SJCRH30 (cell line): ENCODE measurements around the gene CD38. TPM values are rescaled to one million over a fixed set of nuclear protein-coding genes. Genes with fewer than 3 reads are reported as not detected.
A peak's percentile ranks its signal among the peaks of the same experiment; 100 is the strongest.
"Not testable (repeated sequence)": the region's sequence is repeated elsewhere in the genome, so short reads cannot be mapped to it uniquely, and the experiment has no call there.

Experiments used
- DNase-seq, 2 experiments: peaks; one replicate each; pipeline ENCODE4 v3.0.0-alpha.2; 2015 to 2020
- H3K27ac ChIP-seq: fragments of 250-450 bp; sonication (Bioruptor Pico); 2 replicates; pipeline ENCODE4 v1.5.1; 2020; ENCODE audit warnings: mild to moderate bottlenecking, moderate library complexity
- H3K27me3 ChIP-seq: fragments of 250-450 bp; sonication (Bioruptor Pico); 2 replicates; pipeline ENCODE4 v1.5.1; 2020; ENCODE audit warnings: mild to moderate bottlenecking, moderate library complexity
- H3K36me3 ChIP-seq: fragments of 250-450 bp; sonication (Bioruptor Pico); 2 replicates; pipeline ENCODE4 v1.5.1; 2020; ENCODE audit warnings: mild to moderate bottlenecking, moderate library complexity
- H3K4me1 ChIP-seq: fragments of 250-450 bp; sonication (Bioruptor Pico); 2 replicates; pipeline ENCODE4 v1.5.1; 2020; ENCODE audit warnings: mild to moderate bottlenecking, moderate library complexity
- H3K4me3 ChIP-seq: fragments of 250-450 bp; sonication (Bioruptor Pico); 2 replicates; pipeline ENCODE4 v1.5.1; 2020; ENCODE audit warnings: mild to moderate bottlenecking, moderate library complexity
- H3K9me3 ChIP-seq: fragments of 250-450 bp; sonication (Bioruptor Pico); replicated peaks from 2 replicates; pipeline ENCODE4 v1.5.1; 2020; ENCODE audit warnings: mild to moderate bottlenecking, moderate library complexity
- total RNA-seq: library from RNA; depleted of rRNA; stranded (reverse); fragments of >200 nt; shearing (Covaris generic); gene quantifications from 2 replicates; pipeline ENCODE4 v1.2.3, GENCODE V29; 2014; rRNA removed

The CD38 gene
- 0.03 and 0.06 TPM in 2 replicates for total RNA-seq

GRCh38 chr4:15778289-15779241 is at the start of gene CD38:
CD38 (plus strand) TSS chr4:15778328; CDS start chr4:15778415, 87 bp downstream.
- Histone ChIP-seq H3K4me1 (no peaks in the 10 kb centered on the region), H3K4me3 (peak within 1 kb of the TSS; percentile 14), H3K36me3 (no peaks in the 10 kb centered on the region), H3K27me3 (no peaks in the 10 kb centered on the region; the same call in 1 of the 2 replicates), H3K9me3 (no peaks in the 10 kb centered on the region), H3K27ac (no peak within 1 kb of the TSS)
- DNase-seq, result no peak

GRCh38 chr4:15729910-15730533 is 48.1 kb upstream of the CD38 start:
- Histone ChIP-seq H3K4me3 (no peak overlapping the region), H3K4me1 (no peaks in the 10 kb centered on the region), H3K27ac (no peak overlapping the region), H3K9me3 (no peaks in the 10 kb centered on the region), H3K27me3 (no peaks in the 10 kb centered on the region), H3K36me3 (no peaks in the 10 kb centered on the region)
- DNase-seq, result peak in 1 of 2 experiments; percentile 77

DNA sequence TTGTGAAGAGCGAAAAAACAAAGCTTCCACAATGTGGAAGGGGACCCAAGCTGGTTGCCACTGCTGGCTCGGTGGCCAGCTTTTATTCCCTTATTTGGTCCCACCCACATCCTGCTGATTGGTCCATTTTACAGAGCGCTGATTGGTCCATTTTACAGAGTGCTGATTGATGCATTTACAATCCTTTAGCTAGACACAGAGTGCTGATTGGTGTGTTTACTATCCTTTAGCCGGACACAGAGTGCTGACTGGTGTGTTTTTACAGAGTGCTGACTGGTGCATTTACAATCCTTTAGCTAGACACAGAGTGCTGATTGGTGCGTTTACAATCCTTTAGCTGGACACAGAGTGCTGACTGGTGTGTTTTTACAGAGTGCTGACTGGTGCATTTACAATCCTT is 45.1 kb upstream of the CD38 start:
- H3K4me1 ChIP-seq, H3K36me3 ChIP-seq: not testable (repeated sequence)

GRCh38 chr4:15735536-15735935 is 42.6 kb upstream of the CD38 start:
- peaks cover 8% of the 10 kb centered on the region; the same call in 1 of the 2 replicates for H3K27me3 ChIP-seq
- H3K27ac ChIP-seq, result no peak overlapping the region
- no peaks in the 10 kb centered on the region for H3K4me1 ChIP-seq
- H3K36me3 ChIP-seq, result no peaks in the 10 kb centered on the region
- no peaks in the 10 kb centered on the region for H3K9me3 ChIP-seq
- no peak overlapping the region for H3K4me3 ChIP-seq
- no peak for DNase-seq

More for the DNA sequence above, 45.1 kb upstream of the CD38 start:
- not testable (repeated sequence) for H3K4me3 ChIP-seq, H3K27me3 ChIP-seq, DNase-seq, H3K27ac ChIP-seq, H3K9me3 ChIP-seq

GRCh38 chr4:15736514-15737050 is 41.5 kb upstream of the CD38 start:
- DNase-seq, result no peak
- H3K9me3 ChIP-seq, result no peaks in the 10 kb centered on the region; the same call in 1 of the 2 replicates
- H3K27me3 ChIP-seq, result peaks cover 8% of the 10 kb centered on the region; the same call in 1 of the 2 replicates

GRCh38 chr4:15737255-15737654 is 40.9 kb upstream of the CD38 start:
- H3K4me3 ChIP-seq, result no peak overlapping the region
- H3K27me3 ChIP-seq, result peaks cover 8% of the 10 kb centered on the region; the same call in 1 of the 2 replicates
- peaks cover under 1% of the 10 kb centered on the region; the same call in 1 of the 2 replicates for H3K9me3 ChIP-seq
- H3K4me1 ChIP-seq, result no peaks in the 10 kb centered on the region
- no peaks in the 10 kb centered on the region for H3K36me3 ChIP-seq
- no peak overlapping the region for H3K27ac ChIP-seq
- DNase-seq, result no peak

More at GRCh38 chr4:15736514-15737050, 41.5 kb upstream of the CD38 start:
- Histone ChIP-seq H3K4me1 (no peaks in the 10 kb centered on the region), H3K4me3 (no peak overlapping the region), H3K27ac (no peak overlapping the region), H3K36me3 (no peaks in the 10 kb centered on the region)

DNA sequence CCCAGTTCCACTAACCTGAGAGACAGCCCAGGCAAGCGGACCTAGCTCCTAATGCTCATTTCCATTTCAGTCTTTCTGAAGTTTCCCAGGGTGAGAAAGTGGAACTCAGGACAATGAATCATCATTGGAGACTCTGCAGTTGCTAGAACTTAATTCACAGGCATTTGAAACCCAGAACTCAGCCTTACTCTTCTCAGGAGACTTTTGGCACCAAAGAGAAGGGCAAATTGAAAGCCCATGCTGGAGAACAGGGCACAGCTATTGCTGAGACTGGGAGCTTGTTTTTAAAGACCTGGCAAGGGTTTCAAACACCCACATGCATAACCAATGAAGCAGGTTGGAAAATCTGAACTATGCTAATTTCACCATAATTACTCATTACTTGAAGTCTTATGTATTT is 39.3 kb upstream of the CD38 start:
- Histone ChIP-seq H3K4me3 (no peak overlapping the region), H3K27ac (no peak overlapping the region), H3K36me3 (no peaks in the 10 kb centered on the region), H3K9me3 (peaks cover 2% of the 10 kb centered on the region; the same call in 1 of the 2 replicates), H3K4me1 (no peaks in the 10 kb centered on the region), H3K27me3 (peaks cover 8% of the 10 kb centered on the region; the same call in 1 of the 2 replicates)
- no peak for DNase-seq

DNA sequence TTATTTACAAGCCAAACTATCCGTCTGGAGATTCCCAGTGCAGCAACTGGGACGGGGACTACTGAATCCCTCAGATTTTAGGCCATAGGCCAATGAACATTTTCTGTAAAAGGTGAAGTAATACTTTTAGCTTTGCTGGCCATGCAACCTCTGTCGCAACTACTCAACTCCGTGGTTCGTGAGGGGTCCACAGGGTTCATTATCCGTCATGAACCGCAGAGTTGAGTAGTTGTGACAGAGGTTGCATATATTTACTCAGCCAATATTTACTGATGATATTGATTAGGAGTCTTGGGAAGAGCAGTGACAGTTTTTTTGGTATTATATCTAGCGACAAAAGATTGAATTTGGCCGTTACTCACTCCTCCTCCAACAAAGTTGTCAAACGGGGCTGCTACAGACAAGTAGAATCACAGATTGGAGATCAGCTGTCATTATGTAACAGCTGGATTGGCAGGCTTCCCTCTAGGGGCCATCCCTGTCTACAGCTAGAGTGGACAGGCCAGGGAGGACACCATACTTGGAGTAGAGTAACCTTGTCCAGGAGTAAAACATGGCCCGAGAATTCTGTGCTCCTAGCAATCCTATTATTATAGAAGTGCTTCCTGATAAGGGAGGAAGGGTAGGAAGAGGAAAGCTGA is 37.2 kb upstream of the CD38 start:
- Histone ChIP-seq H3K9me3 (peaks cover 2% of the 10 kb centered on the region; the same call in 1 of the 2 replicates), H3K4me3 (no peak overlapping the region), H3K27me3 (peaks cover 8% of the 10 kb centered on the region; the same call in 1 of the 2 replicates), H3K4me1 (no peaks in the 10 kb centered on the region), H3K27ac (no peak overlapping the region), H3K36me3 (no peaks in the 10 kb centered on the region)
- DNase-seq, result no peak

- no peaks in the 10 kb centered on the region for H3K36me3 ChIP-seq
- peaks cover 7% of the 10 kb centered on the region; the same call in 1 of the 2 replicates for H3K9me3 ChIP-seq
- no peaks in the 10 kb centered on the region for H3K4me1 ChIP-seq
- no peak for DNase-seq
- H3K27ac ChIP-seq, result no peak overlapping the region
- H3K27me3 ChIP-seq, result peaks cover 8% of the 10 kb centered on the region; the same call in 1 of the 2 replicates
- no peak overlapping the region for H3K4me3 ChIP-seq
These were observed 36.0 kb upstream of the CD38 start for GRCh38 chr4:15742083-15742582.

DNA sequence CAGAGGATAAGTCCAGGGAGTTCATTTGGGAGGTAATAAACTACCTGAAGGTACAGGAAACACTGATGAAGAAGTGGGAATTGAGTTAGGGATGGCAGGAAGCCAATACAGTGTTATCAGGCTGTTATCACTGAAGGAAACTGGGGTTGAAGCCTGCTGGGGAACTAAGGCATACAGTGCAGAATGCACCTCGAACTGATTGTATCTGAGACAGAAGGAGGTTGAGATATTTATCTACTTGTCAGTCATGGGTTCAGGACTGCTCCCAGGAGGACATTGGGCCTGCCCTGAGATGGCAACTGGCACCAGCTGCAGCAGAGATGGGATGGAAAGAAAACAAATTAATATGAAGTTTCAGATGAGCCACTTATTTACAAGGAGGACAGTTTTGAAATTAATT is 35.5 kb upstream of the CD38 start:
- H3K4me3 ChIP-seq, result no peak overlapping the region
- DNase-seq, result no peak
- no peak overlapping the region for H3K27ac ChIP-seq
- H3K9me3 ChIP-seq, result peaks cover 7% of the 10 kb centered on the region; the same call in 1 of the 2 replicates
- H3K36me3 ChIP-seq, result no peaks in the 10 kb centered on the region
- no peaks in the 10 kb centered on the region for H3K4me1 ChIP-seq
- H3K27me3 ChIP-seq, result peaks cover 8% of the 10 kb centered on the region; the same call in 1 of the 2 replicates

DNA sequence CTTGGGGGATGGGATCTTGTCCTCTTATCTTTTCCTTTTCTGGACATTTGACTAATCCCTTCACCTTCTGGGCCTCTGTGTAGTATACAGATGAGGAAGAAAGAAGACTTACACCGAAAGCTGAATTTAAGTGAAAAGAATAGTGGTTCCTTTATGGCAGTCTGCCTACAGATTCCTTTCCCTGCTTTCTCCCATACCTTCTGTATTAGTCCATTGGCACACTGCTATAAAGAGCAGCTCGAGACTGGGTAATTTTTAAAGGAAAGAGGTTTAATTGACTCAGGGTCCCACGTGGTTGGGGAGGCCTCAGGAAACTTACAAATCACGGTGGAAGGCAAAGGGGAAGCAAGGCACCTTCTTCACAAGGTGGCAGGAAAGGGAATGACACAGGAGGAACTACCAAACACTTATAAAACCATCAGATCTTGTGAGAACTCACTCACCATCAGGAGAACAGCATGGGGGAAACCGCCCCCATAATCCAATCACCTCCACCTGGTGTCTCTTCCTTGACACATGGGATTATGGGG is 34.0 kb upstream of the CD38 start:
- H3K4me3 ChIP-seq, result no peak overlapping the region
- H3K9me3 ChIP-seq, result peaks cover 7% of the 10 kb centered on the region; the same call in 1 of the 2 replicates
- no peak overlapping the region for H3K27ac ChIP-seq
- H3K36me3 ChIP-seq, result no peaks in the 10 kb centered on the region
- H3K27me3 ChIP-seq, result peaks cover 5% of the 10 kb centered on the region; the same call in 1 of the 2 replicates
- DNase-seq, result no peak
- H3K4me1 ChIP-seq, result no peaks in the 10 kb centered on the region

- no peaks in the 10 kb centered on the region for H3K4me1 ChIP-seq
- no peaks in the 10 kb centered on the region for H3K36me3 ChIP-seq
- H3K27me3 ChIP-seq, result no peaks in the 10 kb centered on the region
- H3K27ac ChIP-seq, result no peak overlapping the region
- H3K4me3 ChIP-seq, result no peak overlapping the region
- no peak for DNase-seq
- H3K9me3 ChIP-seq, result peaks cover 7% of the 10 kb centered on the region; the same call in 1 of the 2 replicates
These were observed 32.0 kb upstream of the CD38 start for GRCh38 chr4:15746110-15746509.

DNA sequence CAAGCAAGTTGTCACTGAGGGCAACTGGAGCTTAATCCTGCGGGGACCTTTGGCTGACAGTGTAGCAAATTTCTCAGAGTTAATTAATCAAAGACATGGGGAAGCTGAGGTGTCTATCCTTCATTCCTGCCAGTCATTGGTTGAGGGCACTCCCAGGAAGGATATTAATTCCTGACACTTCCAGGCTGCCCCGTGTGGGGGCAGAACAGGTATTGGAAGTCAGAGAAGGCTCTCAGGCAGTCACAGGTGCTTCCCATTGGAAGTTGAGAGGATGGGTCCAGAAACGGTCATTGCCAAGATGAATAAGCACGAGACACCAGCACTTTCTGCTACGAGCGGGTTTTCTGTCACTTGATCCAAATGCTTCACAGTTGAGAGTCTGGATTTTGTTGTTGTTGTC is 29.1 kb upstream of the CD38 start:
- Histone ChIP-seq H3K27me3 (no peaks in the 10 kb centered on the region), H3K36me3 (no peaks in the 10 kb centered on the region), H3K27ac (no peak overlapping the region), H3K4me1 (no peaks in the 10 kb centered on the region), H3K4me3 (no peak overlapping the region), H3K9me3 (peaks cover 4% of the 10 kb centered on the region; the same call in 1 of the 2 replicates)
- DNase-seq, result no peak

GRCh38 chr4:15751153-15751552 is 27.0 kb upstream of the CD38 start:
- Histone ChIP-seq H3K27me3 (no peaks in the 10 kb centered on the region), H3K9me3 (0 out of 2 replicates have a peak, but pooled peaks cover 2% of the 10 kb centered on the region), H3K4me1 (peaks cover 9% of the 10 kb centered on the region), H3K4me3 (no peak overlapping the region), H3K36me3 (no peaks in the 10 kb centered on the region), H3K27ac (no peak overlapping the region)
- DNase-seq, result no peak
